HG02623 (cell line): ENCODE results near the gene MIF.
"Not testable (repeated sequence)": the region's sequence is repeated elsewhere in the genome, so short reads cannot be mapped to it uniquely, and the experiment has no call there.

ENCODE experiments used
- ATAC-seq: cut with Tn5 transposase; IDR thresholded peaks from one replicate; pipeline ENCODE4 v1.9.1; 2021; ENCODE audit warnings: moderate library complexity; ENCODE audit not compliant: unreplicated experiment

MIF gene

DNA sequence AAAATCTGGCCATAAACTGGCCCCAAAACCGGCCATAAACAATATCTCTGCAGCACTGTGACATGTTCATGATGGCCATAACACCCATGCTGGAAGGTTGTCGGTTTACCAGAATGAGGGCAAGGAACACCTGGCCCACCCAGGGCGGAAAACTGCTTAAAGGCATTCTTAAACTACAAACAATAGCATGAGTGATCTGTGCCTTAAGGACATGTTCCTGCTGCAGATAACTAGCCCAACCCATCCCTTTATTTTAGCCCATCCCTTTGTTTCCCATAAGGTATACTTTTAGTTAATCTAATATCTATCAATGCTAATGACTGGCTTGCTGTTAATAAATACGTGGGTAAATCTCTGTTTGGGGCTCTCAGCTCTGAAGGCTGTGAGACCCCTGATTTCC lies 6.0 kb downstream of the MIF start:
- not testable (repeated sequence) for ATAC-seq

DNA sequence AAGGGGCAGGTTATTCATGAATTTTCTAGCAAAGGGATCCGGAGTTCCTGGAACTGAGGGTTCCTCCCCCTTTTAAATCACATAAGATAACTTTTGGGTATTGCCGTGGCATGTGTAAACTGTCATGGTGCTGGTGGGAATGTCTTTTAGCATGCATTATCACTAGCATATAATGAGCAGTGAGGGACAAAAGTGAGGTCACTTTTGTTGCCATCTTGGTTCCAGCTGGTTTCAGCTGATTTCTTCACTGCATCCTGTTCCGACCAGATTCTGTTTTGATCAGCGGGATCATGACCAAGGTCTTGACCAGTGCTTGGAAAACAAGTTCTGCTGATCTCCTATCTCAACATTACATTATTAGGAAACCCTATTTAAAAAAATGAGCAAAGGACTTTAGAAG lies 7.4 kb downstream of the MIF start:
- ATAC-seq = no peak

DNA sequence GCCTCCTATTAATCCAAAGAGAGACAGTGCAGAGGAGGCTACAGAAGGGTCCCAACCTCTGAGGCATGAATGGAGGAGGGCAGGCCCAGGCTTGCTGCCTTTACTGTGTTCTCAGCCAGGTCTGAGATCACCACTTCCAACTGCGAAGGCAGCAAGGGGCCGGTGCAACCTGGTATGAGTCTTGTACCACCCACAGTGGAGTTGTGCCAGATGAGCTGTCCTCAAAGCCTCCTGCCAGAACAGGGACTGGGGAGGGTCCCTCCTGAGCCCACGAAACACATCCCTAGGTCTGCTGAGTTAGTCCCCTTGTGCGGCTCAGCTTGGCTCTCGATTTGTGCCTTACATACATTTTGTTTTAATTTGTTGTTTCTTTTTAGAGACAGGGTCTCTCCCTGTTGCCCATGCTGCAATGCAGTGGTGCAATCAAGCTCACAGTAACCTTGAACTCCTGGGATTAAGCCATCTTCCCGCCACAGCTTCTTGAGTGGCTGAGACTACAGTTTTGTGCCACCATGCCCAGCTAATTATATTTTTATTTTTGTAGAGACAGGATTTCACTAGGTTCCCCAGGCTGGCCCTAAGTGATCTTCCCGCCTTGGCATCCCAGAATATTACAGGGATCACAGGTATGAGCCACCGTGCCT lies 9.3 kb downstream of the MIF start:
- no peak for ATAC-seq

DNA sequence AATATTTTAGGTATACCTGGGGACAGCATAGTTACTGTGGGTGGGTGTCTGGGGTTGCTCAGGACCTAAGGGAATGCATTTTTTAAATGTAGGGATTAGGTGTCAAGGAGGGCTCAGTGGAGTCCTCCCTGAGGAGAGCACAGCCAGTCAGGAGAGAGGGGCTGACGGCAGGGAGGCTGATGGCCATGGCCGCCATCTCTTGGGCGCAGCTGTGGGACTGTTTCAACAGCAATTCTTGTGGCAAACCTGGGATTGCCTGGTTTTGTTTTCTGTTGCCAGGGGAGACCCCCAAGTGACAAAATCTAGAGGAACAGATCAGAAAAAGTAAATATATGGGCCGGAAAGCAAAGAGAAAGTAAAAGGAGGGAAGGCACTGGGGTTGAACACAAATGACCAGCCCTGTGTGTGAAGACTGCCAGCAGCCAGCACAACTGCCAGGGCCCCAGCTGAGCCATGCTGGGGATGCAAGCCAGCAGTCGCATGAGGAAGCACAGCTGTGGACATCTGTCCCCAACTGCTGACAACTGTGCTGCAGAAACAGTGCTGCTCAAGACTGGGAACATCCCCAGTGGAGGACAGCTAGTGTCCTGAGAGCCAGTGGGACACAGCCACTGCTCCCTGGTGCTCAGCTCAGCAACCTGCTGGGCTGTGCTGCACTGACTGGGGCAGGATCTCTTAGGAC lies 10.5 kb downstream of the MIF start:
- ATAC-seq = no peak

DNA sequence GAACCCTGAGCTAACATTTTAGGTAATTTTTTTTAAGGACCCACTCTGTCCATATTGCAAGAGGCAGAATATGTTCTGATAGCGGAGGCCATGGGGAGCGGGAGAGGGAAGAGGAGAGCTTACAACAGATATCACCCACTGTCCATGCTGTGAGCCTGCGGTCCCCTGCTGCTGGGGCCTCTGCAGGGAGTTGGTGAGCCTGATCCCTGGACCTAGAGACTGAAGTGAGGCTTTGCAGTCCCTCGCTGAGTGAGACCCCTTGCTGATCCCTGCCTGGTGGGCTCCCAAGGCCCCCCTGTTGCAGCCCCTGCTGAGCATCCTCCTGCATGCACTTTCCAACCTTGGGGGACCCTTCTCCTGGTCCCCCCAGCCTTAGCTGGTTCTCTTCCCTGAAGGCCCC lies 12.5 kb downstream of the MIF start:
- ATAC-seq = no peak

DNA sequence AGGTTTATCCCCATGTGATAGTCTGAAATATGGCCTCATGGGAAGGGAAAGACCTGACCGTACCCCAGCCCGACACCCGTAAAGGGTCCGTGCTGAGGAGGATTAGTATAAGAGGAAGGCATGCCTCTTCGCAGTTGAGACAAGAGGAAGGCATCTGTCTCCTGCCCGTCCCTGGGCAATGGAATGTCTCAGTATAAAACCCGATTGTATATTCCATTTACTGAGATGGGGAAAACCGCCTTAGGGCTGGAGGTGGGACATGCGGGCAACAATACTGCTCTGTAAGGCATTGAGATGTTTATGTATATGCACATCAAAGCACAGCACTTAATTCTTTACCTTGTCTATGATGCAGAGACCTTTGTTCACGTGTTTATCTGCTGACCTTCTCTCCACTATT lies 13.2 kb downstream of the MIF start:
- not testable (repeated sequence) for ATAC-seq

DNA sequence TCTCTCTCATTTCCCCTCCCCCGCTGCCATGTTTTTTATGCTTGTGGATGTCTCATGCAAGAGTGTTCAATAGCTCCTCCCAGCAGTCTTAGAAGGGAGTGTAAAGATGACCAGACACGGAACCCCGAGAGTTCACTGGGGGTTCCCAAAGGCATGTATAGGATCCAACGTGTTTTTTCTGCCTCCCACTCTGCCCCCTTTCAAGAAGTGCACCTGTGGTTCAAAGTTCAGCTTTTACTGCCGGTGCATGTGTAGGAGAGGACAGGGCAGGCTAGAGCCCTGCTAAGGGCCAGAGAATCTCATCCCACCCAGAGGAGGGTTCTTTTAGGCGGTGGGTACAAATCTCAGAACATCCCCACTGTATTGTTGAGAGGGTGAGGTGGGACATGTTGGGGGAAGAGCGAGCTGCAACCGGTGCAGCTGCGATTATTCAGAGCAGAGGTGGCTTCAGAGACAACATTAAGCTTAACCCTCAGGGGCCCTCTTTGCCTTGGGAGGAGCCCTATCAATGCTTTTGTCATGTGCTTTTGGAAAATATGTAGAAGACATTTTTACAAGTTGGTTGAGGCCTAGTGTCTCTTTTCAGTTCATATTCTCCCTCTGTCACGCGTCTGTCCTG lies 14.5 kb downstream of the MIF start:
- ATAC-seq = no peak

DNA sequence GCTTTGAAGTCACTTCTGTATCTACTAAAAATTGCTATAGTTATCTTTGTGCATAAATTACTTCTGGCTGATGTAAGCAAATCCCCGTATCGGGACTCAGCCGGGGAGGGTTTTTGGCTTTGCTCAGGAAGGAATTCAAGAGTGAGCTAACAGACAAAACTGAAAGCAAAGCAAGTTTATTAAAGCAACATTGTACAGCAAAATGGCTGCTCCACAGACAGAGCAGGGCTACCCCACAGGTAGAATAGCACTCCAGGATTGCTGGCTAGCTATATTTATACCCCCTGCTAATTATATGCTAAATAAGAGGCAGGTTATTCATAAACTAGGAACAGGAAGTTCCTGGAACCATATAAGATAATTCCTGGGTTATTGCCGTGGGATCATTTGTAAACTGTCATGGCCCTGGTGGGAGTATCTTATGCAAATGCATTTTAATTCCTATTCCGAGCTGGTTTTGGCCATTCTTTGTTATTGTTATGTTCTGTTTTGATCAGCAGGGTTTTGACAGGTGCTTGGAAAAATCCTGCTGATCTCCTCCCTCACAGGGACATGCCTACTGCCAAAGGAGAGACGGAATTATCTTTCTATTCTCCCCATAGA lies 15.2 kb downstream of the MIF start:
- no peak for ATAC-seq

DNA sequence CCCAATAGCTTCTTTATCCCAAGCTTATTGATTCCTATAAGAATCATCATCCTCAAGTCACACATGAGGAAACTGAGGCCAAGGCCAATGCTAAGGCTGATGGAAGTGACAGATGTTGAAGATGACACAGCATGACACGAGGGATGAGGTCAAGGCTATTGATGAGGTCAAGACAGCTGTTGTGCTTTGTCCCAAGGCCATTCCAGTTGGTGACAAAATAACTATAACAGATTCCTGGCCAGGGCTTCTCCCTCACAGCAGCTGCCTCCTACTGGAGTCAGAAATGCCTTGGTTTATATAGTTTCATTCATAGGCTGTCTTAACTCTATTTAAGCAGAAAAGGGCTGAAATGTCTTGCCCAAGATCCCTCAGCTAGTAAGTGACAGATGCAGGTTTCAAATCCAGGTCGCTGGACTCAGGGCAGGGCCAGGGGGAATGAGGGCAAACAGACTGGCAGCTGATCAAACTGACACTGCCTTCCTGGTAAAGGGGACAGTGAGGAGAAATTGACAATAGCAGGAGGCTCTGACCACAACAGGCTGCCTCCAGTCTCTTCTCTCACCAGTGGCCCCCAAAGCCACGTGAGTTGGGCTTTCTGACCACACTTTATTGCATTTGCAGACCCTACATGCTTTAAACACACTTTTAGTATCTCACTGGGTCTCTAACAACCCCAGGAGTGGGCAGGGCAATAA lies 16.5 kb downstream of the MIF start:
- ATAC-seq = no peak

DNA sequence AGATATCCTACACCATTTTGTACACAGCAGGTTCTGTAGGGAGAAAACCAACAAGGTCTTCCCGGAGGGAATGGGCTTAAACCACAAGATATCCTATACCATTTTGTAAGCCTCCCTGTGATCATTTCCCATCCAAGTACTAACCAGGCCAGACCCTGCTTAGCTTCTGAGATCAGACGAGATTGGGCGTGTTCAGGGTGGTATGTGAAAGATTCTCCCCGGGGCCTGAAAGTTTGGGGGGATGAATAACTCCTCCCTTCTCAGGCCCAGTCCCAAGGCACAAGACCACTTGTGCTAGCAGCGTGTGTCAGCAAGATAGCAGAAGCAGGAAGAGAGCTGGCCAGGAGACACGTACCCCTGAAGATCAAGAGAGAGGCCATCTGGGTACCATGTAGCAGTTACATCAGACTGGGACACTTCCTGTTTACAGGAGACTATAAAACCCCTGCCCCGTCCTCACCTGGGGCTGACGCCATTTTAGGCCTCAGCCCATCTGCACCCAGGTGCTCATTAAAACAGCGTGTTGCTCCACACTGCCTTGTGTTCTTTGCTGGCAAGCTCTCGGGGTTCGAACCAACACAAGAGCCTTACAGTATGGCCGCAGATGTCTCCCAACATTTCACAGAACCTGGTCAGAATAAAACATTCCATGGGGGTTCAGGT lies 17.3 kb downstream of the MIF start:
- ATAC-seq = no peak

DNA sequence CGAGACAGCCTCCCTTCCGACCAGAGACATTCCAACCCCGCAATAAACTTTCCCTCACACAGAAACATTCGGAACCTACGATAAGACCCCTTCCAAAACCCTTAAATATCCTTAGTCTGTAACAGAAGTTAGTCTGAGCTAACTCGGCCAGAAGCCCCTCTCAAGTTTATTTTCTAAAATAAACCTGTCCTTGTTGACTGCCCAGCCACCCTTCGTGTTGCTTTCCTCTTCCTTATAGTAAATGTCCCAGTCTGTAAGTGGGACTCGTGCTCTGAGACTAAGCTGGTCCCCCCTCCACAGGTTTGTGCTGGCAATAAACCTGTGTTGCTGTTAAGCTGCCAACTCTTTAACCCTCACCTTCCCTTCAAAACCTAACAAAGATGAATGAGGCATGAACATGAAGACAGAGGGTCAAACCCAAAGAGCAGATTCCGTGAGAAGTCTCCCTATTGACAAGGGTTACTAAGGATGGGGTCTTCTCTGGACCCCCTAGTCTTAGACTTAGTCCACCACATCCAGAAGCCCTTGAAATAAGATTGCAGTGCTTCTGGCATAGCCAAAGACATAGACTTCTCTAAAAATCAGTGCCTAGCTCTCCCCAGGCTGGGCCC lies 18.2 kb downstream of the MIF start:
- ATAC-seq = no peak

DNA sequence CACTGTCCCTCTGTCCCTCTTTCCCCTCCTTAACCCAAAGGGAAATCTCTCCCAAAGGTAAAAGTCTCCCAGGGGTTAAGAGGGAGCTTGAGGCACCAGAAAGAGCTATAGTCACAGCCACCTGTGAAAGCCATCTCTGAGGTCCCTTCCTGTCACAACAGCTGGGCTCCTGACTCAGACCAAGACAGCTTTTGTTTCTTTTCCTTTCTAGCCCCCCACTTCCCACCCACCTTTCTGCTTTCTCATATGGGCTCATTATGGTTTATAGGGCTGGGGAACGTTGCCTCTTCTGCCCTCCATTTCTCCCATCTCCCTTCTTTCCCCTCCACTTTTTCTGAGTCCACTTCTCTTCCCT lies 19.1 kb downstream of the MIF start:
- ATAC-seq = no peak

DNA sequence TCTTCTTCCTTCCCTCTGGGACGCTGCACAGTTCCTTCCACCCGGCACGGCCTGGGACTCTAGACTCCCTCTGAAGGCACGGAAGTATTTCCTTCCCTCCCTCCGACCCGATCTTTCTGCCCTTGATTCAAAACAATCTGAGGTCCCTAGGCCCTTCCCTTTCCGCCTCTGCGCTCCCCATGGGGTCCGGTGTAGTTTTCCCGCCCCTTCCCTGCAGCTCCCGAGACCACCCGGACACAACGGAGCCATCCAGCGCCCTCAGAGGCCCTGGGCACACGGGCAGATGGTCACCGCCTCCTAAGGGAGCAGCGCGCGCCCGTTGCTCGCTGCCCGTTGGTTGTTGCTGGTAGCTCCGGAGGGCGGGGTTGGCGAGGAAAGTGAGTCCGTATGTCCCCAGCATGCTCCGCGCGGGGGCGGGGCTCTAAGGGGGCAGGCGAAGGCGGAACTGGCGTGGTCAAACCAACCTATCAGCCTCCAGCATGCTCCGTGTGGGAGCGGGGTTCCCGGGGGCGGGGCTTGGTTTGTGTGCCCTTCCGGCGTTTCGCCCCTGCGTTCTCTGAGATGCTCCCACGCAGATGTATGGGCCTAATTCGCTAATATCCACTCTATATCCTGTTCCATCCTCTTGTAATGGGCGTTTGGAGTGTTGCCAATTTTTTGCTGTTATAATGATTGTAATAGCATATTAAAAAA lies 19.6 kb downstream of the MIF start:
- ATAC-seq = peak; percentile 98

DNA sequence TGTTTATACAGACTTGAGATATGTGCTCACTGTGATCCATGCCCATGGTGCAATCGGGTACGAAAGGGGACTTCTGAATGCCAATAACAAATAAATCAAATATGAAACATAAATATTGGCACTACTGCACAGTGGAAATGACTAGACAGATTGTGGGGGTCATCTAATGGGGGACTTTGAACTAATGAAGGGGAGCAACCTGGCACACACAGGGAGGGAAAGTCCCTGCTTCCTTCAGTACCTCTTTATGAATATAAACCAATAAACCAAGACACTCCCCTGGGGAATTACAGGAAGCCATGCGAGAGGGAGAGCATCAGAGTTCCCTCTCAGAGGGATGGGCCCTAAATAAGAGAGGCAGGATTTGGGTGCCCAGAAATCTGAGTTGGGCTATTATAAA lies 21.1 kb downstream of the MIF start:
- ATAC-seq = no peak

DNA sequence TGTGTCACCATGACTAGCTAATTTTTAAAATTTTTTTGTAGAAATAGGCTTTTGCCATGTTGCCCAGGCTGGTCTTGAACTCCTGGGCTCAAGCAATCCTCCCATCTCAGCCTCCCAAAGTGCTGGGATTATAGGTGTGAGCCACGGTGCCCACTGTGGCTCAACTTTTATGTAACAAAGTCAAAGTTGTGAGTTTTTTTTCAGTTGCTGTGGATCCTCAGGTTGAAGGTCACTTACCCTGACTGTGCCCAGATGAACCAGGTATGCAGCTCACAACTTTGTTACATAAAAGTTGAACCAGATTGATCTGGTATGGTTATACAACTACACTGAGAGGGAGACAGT lies 26.1 kb downstream of the MIF start:
- ATAC-seq = not testable (repeated sequence)

DNA sequence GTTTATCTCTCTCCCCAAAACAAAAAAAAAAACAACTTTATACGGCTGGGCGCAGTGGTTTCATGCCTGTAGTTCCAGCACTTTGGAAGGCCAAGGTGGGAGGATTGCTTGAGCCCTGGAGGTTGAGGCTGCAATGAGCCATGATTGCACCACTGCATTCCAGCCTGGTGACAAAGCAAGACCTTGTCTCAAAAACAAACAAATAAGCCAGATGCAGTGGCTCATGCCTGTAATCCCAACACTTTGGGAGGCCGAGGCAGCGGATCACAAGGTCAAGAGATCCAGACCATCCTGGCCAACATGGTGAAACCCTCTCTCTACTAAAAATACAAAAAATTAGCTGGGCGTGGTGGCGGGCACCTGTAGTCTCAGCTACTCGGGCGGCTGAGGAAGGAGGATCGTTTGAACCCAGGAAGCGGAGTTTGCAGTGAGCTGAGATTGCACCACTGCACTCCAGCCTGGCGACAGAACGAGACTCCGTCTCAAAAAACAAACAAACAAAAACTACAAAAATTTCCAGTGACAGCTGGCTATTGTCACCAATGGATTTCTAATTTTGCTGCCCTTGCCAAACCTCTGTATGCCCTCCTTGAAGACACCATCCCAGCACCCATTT lies 27.5 kb downstream of the MIF start:
- not testable (repeated sequence) for ATAC-seq

DNA sequence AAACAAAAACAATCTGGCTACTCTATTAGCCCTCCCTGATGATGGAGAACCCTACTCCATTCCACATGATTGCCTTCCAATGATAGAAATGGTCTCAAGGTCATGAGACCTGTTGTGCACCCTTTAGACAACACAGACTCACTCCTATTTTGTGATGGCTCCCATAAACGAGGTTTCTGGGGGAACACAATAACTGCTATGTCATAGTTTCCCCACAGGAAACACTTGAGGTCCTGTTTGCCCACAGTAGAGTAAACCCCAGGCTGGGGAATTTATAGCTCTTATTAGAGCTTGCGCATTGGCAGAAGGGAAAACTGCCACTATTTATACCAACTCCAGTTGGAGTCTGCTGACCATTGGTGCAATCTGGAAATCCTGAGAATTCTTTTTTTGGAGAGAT lies 28.7 kb downstream of the MIF start:
- no peak for ATAC-seq

DNA sequence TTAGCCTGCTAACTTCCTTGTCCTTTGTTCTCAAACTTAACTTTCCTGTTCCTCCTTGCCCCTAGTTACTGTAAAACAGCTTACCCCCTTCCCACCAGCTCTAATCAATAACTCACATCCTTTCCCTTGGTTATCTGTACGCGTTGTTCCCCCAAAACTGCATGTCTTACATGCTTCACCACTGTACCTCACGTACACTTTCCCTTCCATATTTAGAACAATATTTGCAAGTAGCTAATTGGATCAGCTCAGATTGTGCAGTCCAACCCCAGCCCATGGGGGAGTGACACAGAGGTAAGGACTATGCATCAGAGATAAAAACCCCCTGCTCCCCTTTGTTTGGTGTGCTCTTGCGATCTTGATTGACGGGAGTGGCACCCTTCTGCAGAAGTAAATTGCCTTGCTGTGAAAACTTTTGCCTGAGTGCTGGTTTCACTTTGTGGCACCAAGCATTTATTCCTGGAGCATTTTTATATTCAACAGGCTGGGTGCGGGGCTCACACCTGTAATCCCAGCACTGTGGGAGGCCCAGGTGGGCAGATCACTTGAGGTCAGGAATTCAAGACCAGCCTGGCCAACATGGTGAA lies 30.9 kb downstream of the MIF start:
- ATAC-seq = no peak

DNA sequence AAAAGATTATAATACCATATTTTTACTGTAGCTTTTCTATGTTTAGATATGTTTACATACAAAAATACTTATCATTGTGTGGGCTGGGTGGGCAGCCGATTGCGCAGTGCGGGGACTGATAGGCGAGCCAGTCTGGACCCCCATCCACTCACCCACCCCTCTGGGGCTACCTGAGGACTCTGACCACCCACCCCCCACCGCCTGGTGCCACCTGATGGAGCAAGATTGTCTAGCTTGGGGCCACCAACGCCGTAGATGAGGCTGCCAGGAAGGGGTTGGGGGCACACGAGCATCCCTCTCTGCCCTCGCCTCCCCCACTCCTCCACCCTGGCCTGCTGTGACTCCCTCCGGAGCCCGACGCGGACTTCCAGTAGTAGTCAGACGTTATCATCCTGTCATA lies 32.4 kb downstream of the MIF start:
- no peak for ATAC-seq
